Astrocyte of the spinal cord (primary cell): ENCODE data around the gene VWA5B1.

Source experiments
- DNase-seq: peaks from one replicate; pipeline ENCODE4 v3.0.0; 2011; ENCODE audit warnings: low read depth, low spot score
- H3K4me3 ChIP-seq: 2 replicates; pipeline ENCODE4 v1.5.1; 2011; ENCODE audit warnings: low read depth, mild to moderate bottlenecking, low read length, moderate library complexity
- in situ Hi-C: cut with HindIII; loops from 2 replicates; pipeline ENCODE4 v1.10.0; 2017; ENCODE audit warnings: low sequenced_read_pairs
- TF ChIP-seq, protein P1 (sequence below): IDR thresholded peaks from 2 replicates; pipeline ENCODE4 v1.5.1; 2012; ENCODE audit warnings: low read depth, mild to moderate bottlenecking, low read length, inconsistent platforms

The VWA5B1 gene

DNA sequence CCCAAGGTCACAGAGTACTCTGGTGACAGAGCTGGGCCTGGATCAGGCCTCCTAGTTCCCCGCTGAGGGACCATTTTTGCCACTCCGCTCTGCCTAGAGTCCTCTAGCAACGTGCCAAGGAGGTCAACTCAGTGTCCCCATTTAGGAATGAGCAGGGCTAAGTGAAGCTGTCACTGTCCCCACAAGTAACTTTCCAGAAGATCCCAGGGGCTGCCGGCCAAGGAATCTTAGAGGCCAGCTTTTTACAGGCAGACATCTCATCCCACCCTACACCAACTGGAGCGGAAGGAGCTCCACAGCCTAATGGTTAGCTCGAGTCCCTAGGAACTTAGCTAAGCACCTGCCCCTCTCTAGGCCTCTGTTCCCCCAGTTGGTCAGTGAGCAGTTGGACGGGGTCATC, 59.7 kb downstream of the VWA5B1 start:
- DNase-seq = no peak
- no peak overlapping the region for H3K4me3 ChIP-seq
- TF ChIP-seq, protein P1, sequence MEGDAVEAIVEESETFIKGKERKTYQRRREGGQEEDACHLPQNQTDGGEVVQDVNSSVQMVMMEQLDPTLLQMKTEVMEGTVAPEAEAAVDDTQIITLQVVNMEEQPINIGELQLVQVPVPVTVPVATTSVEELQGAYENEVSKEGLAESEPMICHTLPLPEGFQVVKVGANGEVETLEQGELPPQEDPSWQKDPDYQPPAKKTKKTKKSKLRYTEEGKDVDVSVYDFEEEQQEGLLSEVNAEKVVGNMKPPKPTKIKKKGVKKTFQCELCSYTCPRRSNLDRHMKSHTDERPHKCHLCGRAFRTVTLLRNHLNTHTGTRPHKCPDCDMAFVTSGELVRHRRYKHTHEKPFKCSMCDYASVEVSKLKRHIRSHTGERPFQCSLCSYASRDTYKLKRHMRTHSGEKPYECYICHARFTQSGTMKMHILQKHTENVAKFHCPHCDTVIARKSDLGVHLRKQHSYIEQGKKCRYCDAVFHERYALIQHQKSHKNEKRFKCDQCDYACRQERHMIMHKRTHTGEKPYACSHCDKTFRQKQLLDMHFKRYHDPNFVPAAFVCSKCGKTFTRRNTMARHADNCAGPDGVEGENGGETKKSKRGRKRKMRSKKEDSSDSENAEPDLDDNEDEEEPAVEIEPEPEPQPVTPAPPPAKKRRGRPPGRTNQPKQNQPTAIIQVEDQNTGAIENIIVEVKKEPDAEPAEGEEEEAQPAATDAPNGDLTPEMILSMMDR = no peak
- in situ Hi-C loops = no loop called here

DNA sequence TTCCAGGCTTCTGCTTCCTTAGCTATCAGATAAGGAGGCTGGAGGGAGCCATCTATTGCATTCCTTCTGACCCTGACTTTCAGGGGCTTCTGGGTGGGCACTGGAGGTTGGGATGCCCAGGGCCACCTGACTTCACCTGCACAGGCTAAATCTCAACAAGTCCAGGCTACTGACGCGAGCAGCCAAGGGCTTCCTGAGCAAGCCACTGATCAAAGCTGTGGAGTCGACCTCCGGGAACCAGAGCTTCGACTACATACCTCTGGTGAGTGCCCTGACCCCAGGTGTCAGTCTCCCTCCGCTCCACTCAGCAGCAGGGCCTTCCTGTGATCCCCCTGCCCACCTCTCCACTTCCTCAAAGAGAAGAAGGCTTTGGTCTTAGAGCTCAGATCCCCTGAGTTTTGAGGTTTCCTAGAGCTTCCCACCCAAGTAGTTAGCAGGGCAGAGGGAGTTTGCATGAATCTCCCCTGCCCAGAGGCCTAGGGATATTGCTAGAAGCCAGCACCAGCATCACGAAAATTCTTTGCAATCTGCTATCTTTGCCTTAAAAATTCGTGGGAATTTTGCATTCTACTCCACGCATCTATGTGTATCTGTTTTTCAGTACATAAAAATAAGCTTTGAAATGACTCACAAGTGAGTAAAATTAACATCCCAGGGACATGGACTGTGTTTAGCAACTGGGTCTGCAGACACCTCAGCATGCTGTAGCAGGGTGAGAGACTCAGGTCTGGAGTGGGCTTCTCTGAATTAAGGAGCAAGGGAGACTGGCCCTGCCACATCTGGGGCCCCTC, 61.4 kb downstream of the VWA5B1 start:
- H3K4me3 ChIP-seq = no peak overlapping the region
- TF ChIP-seq, protein P1 = no peak
- no peak for DNase-seq
- in situ Hi-C loops = no loop called here

DNA sequence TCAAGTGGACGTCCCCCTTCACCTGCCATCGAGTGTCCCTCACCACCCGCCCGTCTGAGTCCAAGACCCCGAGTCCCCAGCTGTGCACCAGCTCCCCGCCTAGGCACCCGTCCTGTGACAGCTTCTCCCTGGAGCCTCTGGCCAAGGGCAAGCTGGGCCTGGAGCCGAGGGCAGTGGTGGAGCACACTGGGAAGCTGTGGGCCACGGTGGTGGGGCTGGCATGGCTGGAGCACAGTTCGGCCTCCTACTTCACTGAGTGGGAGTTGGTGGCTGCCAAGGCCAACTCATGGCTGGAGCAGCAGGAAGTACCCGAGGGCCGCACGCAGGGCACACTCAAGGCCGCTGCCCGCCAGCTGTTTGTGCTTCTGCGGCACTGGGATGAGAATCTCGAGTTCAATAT, 63.2 kb downstream of the VWA5B1 start:
- DNase-seq = no peak

DNA sequence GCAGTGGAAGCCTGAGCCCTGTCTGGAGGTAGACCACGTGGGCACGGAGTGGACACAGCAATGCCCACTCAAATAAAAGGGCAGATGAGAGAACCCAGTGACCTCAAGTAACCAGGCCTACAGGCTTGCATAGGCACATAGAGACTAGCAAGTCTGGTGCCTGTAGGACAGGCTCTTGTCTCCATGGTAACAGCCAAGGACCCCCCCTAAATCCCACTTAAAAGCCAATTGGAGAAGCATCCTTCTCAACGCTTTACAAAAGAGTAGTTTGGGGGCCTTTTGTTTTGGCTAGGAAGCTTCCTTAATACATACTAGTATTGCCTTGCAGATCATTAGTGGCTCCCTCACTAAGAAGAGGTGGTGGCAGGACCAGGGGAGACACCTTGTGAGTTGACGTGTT, 63.9 kb downstream of the VWA5B1 start:
- no peak for DNase-seq
- in situ Hi-C loops = no loop called here
- no peak overlapping the region for H3K4me3 ChIP-seq
- TF ChIP-seq, protein P1 = no peak

More for the DNA sequence above, 63.2 kb downstream of the VWA5B1 start:
- TF ChIP-seq, protein P1 = no peak
- H3K4me3 ChIP-seq = no peak overlapping the region
- in situ Hi-C loops = no loop called here

DNA sequence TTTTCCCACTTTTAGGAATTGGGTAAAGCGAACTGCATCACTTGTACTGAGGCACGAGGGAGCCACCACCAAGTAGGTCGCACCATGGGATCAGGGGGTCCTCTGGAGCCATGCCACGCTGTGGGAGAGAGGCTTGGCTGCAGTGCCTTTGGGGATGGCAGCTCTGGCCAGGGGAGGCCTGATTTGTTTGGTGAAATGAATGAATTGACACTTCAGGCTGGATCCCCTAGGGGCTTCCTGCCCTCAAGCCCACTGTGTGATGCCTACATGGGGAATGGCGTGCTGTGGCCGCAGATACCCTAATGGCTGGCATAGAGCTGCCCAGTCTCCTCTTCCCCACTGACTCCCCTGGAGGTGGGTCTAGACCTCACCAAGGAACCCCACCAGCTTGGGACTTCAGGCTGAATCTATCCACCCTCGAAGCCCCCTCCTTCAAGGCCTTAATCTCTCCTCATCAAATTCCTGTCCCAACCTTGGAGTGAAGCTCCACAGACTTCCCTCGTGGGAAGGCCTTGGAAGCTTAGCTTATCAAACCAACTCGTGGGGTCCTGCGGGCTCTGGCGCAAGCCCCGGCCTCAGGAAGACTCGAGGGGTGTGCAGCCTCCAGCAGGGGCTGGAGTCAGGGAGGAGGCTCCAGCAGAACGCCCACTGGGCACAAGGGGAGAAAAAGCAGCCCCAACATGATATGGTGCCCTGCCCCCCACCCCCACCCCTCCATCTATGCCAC, 64.6 kb downstream of the VWA5B1 start:
- no peak for DNase-seq
- in situ Hi-C loops = no loop called here
- no peak overlapping the region for H3K4me3 ChIP-seq
- TF ChIP-seq, protein P1 = no peak

DNA sequence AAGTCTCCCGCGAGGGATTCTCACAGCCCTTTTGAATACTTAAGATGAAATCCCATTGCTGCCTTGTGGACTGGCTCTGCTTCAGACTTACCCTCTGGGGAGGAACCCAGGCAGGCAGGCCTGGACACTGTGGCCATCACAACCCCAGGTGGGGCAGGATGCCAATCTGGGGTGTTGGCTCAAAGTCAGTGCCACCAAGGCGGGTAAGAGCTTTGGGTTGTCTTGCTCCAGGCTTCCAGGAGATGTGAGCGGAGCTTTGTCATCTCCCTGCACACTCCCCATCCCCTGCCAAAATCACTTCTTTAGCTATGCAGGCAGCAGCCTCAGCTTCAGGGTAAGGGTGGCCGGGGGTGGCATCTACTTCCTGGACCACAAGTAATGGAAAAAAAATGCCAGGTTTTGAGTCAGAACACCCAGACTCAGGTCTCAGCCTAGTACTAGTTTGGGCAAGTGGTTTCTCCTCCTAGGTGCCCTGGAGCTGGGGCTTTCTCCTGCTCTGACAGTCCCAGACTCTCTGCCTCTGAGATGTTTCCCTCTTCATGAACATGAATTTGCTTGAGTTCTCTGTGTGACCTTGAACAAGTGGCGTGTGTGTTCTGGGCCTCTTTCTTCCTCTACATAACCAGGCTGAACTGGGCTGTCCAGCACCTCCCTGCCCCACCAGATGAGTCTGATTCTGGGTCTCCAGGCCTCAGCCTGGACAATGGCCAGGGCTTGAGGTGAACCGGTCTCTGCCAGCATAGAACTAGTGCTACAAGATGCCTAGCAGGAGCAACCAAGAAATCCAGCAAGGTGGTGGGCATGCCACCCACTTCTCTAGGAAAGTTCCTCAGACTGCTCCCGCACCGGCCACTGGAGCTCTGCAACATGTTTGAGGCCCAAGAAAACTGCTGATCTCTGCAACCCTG, 65.4 kb downstream of the VWA5B1 start:
- no peak overlapping the region for H3K4me3 ChIP-seq
- TF ChIP-seq, protein P1 = no peak
- in situ Hi-C loops = no loop called here
- DNase-seq = no peak
